Fibroblast of lung (primary cell): ENCODE data around the gene LPCAT1. TPM values are rescaled to one million over a fixed set of nuclear protein-coding genes. Genes with fewer than 3 reads are reported as not detected.

Experiments
- DNase-seq, 2 donors: peaks; one replicate each; pipeline versions ENCODE4 v3.0.0 to v3.0.0-alpha.2; 2010; ENCODE audit warnings: low read depth in 2 of 2
- H2AFZ ChIP-seq: 2 replicates; pipeline ENCODE4 v1.5.1; 2012; ENCODE audit warnings: low read length, control low read depth, inconsistent platforms
- H3K27ac ChIP-seq: 2 replicates; pipeline ENCODE4 v1.5.1; 2011; ENCODE audit warnings: low read length, control low read depth; ENCODE audit not compliant: insufficient read depth
- H3K27me3 ChIP-seq: 2 replicates; pipeline ENCODE4 v1.5.1; 2011; ENCODE audit warnings: mild to moderate bottlenecking, low read length; ENCODE audit not compliant: control insufficient read depth, insufficient read depth
- H3K36me3 ChIP-seq: 2 replicates; pipeline ENCODE4 v1.5.1; 2011; ENCODE audit warnings: low read length; ENCODE audit not compliant: control insufficient read depth, insufficient read depth
- H3K4me1 ChIP-seq: 2 replicates; pipeline ENCODE4 v1.5.1; 2011; ENCODE audit warnings: low read length; ENCODE audit not compliant: control insufficient read depth, insufficient read depth; ENCODE audit errors: extremely low read depth
- H3K4me2 ChIP-seq: 2 replicates; pipeline ENCODE4 v1.5.1; 2011; ENCODE audit warnings: low read length, control low read depth; ENCODE audit not compliant: insufficient read depth; ENCODE audit errors: extremely low read depth
- H3K4me3 ChIP-seq, 4 experiments: fragments of 200-600 bp in 1 of 4; sonication (generic) in 1 of 4; replicated peaks in 1 of 4; 2 replicates each; pipeline ENCODE4 v1.5.1; 2011 to 2016; ENCODE audit warnings: low read length in 4 of 4, low read depth in 3 of 4, mild to moderate bottlenecking in 3 of 4, control low read depth in 2 of 4, inconsistent platforms in 1 of 4, mixed read lengths in 1 of 4; ENCODE audit not compliant: insufficient read depth in 1 of 4; ENCODE audit errors: control extremely low read depth in 1 of 4
- H3K79me2 ChIP-seq: 2 replicates; pipeline ENCODE4 v1.5.1; 2012; ENCODE audit warnings: mild to moderate bottlenecking, low read length, inconsistent platforms; ENCODE audit not compliant: control insufficient read depth, insufficient read depth
- H3K9ac ChIP-seq: 2 replicates; pipeline ENCODE4 v1.5.1; 2011; ENCODE audit warnings: mild to moderate bottlenecking, low read length, control low read depth; ENCODE audit not compliant: insufficient read depth
- H3K9me3 ChIP-seq: 2 replicates; pipeline ENCODE4 v1.5.1; 2012; ENCODE audit warnings: low read depth, low read length; ENCODE audit not compliant: control insufficient read depth, insufficient read depth
- H4K20me1 ChIP-seq: 2 replicates; pipeline ENCODE4 v1.5.1; 2011; ENCODE audit warnings: low read length; ENCODE audit not compliant: control insufficient read depth, insufficient read depth; ENCODE audit errors: extremely low read depth
- EZH2 ChIP-seq: IDR thresholded peaks from 2 replicates; pipeline ENCODE4 v1.5.1; 2012; ENCODE audit warnings: low read length, control low read depth, mild to moderate bottlenecking; ENCODE audit errors: missing control alignments
- polyA plus RNA-seq, 2 donors: library from polyadenylated mRNA; depleted of rRNA in 1 of 2; stranded (reverse) in 1 of 2; unstranded in 1 of 2; fragments of >200 nt; gene quantifications; 2 replicates each; pipeline ENCODE4 v1.2.1, GENCODE V29; 2011 to 2012; ENCODE audit warnings: missing spikeins in 1 of 2
- total RNA-seq: library from RNA; depleted of rRNA; stranded (reverse); fragments of >200 nt; gene quantifications from 2 replicates; pipeline ENCODE4 v1.2.1, GENCODE V29; 2014
- TF ChIP-seq, protein P1 (sequence below), 2 donors: IDR thresholded peaks in 1 of 2; conservative IDR thresholded peaks in 1 of 2; 1 replicate in 1 of 2; 2 replicates in 1 of 2; pipeline ENCODE4 v1.5.1; 2011 to 2012; ENCODE audit warnings: low read length in 2 of 2, control low read depth in 1 of 2, inconsistent platforms in 1 of 2, low read depth in 1 of 2, mild to moderate bottlenecking in 1 of 2

Gene LPCAT1
- total and polyA plus RNA-seq, 2 donors (not counting 1 experiment from before 2014, with no cell fraction given): 50.8 to 65.2 TPM

DNA sequence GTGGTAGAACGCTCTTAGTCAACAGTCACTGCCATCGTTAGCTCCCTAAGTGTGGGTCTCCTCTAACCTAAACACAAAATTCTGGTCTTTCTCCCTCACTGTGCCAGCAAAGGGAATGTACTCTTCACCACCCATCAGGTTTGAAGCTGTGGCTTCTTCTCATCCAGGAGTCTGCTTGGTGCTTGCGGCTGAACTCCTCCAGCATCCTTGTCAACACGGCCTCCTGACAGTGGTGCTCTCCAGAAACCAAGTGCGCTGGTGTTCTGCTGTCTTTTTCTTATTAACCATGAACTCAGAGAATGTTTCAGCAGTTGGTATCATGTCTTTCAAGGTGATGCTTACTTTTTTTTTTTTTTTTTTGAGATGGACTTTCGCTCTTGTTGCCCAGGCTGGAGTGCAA is 23.9 kb upstream of the LPCAT1 start:
- Histone ChIP-seq H3K9ac (no peak overlapping the region), H3K79me2 (no peaks in the 10 kb centered on the region), H3K4me1 (peaks cover 2% of the 10 kb centered on the region), H4K20me1 (no peaks in the 10 kb centered on the region), H3K4me3 (no peak overlapping the region), H3K27ac (no peak overlapping the region), H3K4me2 (no peak overlapping the region), H3K36me3 (no peaks in the 10 kb centered on the region), H2AFZ (no peak overlapping the region), H3K9me3 (no peaks in the 10 kb centered on the region), H3K27me3 (no peaks in the 10 kb centered on the region)
- no peak for DNase-seq
- TF ChIP-seq EZH2: no peak
- TF ChIP-seq, protein P1, sequence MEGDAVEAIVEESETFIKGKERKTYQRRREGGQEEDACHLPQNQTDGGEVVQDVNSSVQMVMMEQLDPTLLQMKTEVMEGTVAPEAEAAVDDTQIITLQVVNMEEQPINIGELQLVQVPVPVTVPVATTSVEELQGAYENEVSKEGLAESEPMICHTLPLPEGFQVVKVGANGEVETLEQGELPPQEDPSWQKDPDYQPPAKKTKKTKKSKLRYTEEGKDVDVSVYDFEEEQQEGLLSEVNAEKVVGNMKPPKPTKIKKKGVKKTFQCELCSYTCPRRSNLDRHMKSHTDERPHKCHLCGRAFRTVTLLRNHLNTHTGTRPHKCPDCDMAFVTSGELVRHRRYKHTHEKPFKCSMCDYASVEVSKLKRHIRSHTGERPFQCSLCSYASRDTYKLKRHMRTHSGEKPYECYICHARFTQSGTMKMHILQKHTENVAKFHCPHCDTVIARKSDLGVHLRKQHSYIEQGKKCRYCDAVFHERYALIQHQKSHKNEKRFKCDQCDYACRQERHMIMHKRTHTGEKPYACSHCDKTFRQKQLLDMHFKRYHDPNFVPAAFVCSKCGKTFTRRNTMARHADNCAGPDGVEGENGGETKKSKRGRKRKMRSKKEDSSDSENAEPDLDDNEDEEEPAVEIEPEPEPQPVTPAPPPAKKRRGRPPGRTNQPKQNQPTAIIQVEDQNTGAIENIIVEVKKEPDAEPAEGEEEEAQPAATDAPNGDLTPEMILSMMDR (conservative IDR thresholded peaks at IDR 0.05 in 1 of 2, IDR thresholded peaks at IDR 0.05 in 1 of 2; ENCODE audit: low read depth in 1 of 2, low read length in 2 of 2): no peak

DNA sequence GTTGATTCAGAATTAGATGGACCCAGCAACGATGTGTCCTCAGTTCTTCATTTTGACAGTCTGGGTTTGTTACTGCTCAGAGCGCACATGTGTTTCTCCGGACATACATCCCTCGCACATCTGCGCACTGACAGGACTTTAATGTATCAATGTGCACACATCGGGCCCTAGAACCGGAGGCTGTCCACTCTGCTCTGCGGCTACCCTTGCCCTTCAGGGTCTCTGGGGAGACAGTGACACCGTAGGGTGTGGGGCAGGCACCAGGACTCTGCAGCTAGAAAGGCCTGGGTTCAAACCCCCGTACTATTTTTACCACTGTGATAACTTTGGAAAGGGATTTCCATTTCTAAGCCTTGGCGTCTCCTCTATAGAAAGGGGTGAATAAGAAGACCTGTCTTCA is 23.5 kb upstream of the LPCAT1 start:
- Histone ChIP-seq H4K20me1 (no peaks in the 10 kb centered on the region), H3K4me2 (no peak overlapping the region), H3K4me3 (no peak overlapping the region), H3K9me3 (no peaks in the 10 kb centered on the region), H3K27me3 (no peaks in the 10 kb centered on the region), H2AFZ (no peak overlapping the region), H3K79me2 (no peaks in the 10 kb centered on the region), H3K27ac (no peak overlapping the region), H3K9ac (no peak overlapping the region), H3K36me3 (no peaks in the 10 kb centered on the region), H3K4me1 (peaks cover 2% of the 10 kb centered on the region)
- no peak for DNase-seq
- TF ChIP-seq, protein P1 (conservative IDR thresholded peaks at IDR 0.05 in 1 of 2, IDR thresholded peaks at IDR 0.05 in 1 of 2; ENCODE audit: low read depth in 1 of 2, low read length in 2 of 2): no peak
- no peak for TF ChIP-seq EZH2

DNA sequence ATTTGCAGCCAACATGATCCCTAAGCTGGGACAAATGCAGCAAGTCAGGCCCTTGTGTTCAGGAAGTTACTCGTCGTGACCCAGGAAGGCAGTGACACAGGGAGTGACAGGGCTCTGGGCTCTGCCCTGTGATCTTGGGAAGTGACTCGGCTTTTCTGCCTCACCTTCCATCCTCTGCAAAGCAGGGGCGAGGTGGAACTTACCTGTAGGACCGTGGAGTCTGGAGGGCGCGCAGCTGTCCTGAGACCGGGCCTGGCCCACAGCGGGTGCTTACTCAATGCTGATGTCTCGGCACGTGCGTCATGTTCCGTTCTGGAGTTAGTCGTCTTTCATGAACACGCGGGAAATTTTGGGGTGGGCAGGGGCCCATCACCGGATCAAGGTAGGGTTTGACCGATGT is 22.8 kb upstream of the LPCAT1 start:
- Histone ChIP-seq H3K27ac (no peak overlapping the region), H3K79me2 (no peaks in the 10 kb centered on the region), H2AFZ (no peak overlapping the region), H3K4me1 (peaks cover 2% of the 10 kb centered on the region), H4K20me1 (no peaks in the 10 kb centered on the region), H3K9me3 (no peaks in the 10 kb centered on the region), H3K4me3 (no peak overlapping the region), H3K36me3 (no peaks in the 10 kb centered on the region), H3K27me3 (no peaks in the 10 kb centered on the region), H3K4me2 (no peak overlapping the region), H3K9ac (no peak overlapping the region)
- TF ChIP-seq, protein P1 (conservative IDR thresholded peaks at IDR 0.05 in 1 of 2, IDR thresholded peaks at IDR 0.05 in 1 of 2; ENCODE audit: low read depth in 1 of 2, low read length in 2 of 2): no peak
- no peak for TF ChIP-seq EZH2
- no peak for DNase-seq
